Spleen (tissue), 11 donors: ENCODE measurements around the gene DNAJA3. TPM values are rescaled to one million over a fixed set of nuclear protein-coding genes. Genes with fewer than 3 reads are reported as not detected.

ENCODE experiments used
- DNase-seq: peaks from one replicate; pipeline ENCODE4 v3.0.0-alpha.2; 2020
- H3K27ac ChIP-seq, 8 donors: fragments of 200-600 bp; sonication (generic) in 7 of 8; 1 replicate in 4 of 8; 2 replicates in 4 of 8; pipeline versions ENCODE4 v1.5.0 to v1.8.0; 2016 to 2021; ENCODE audit warnings: inconsistent platforms in 4 of 8, mild to moderate bottlenecking in 4 of 8, moderate library complexity in 1 of 8
- H3K27me3 ChIP-seq, 7 donors: fragments of 200-600 bp; sonication (generic) in 6 of 7; replicated peaks in 1 of 7; 1 replicate in 4 of 7; 2 replicates in 3 of 7; pipeline versions ENCODE4 v1.5.0 to v1.8.0; 2016 to 2021; ENCODE audit warnings: inconsistent platforms in 3 of 7, mild to moderate bottlenecking in 1 of 7
- H3K36me3 ChIP-seq, 6 donors: fragments of 200-600 bp; sonication (generic) in 5 of 6; 1 replicate in 4 of 6; 2 replicates in 2 of 6; pipeline versions ENCODE4 v1.5.0 to v1.8.0; 2016 to 2021; ENCODE audit warnings: inconsistent platforms in 2 of 6
- H3K4me1 ChIP-seq, 6 donors: fragments of 200-600 bp; sonication (generic) in 5 of 6; 1 replicate in 3 of 6; 2 replicates in 3 of 6; pipeline versions ENCODE4 v1.5.0 to v1.8.0; 2016 to 2021; ENCODE audit warnings: inconsistent platforms in 3 of 6
- H3K4me3 ChIP-seq, 8 donors: fragments of 200-600 bp; sonication (generic) in 7 of 8; 1 replicate in 4 of 8; 2 replicates in 4 of 8; pipeline versions ENCODE4 v1.5.0 to v1.8.0; 2016 to 2021; ENCODE audit warnings: inconsistent platforms in 4 of 8, mild to moderate bottlenecking in 4 of 8, moderate library complexity in 2 of 8
- H3K9me3 ChIP-seq, 8 donors: fragments of 200-600 bp; sonication (generic) in 7 of 8; 1 replicate in 4 of 8; 2 replicates in 4 of 8; pipeline versions ENCODE4 v1.5.0 to v1.8.0; 2016 to 2021; ENCODE audit warnings: inconsistent platforms in 4 of 8
- POLR2A ChIP-seq, 3 donors: fragments of 450-650 bp; IDR thresholded peaks; one replicate each; pipeline ENCODE4 v1.5.1; 2017; ENCODE audit warnings: antibody characterized with exemption in 3 of 3, mild to moderate bottlenecking in 1 of 3
- POLR2AphosphoS5 ChIP-seq, 3 donors: sonication (generic); formaldehyde crosslinking; IDR thresholded peaks; one replicate each; pipeline ENCODE4 v1.5.1; 2017; ENCODE audit warnings: antibody characterized with exemption in 3 of 3
- WGBS, 5 donors: extraction: QIAGEN DNeasy Blood & Tissue Kit in 3 of 5; methylation state at CpG; one replicate each; pipeline versions ENCODE4 v1.1.5 to v1.1.7; 2013 to 2018; 5-methylcytosine and 5-hydroxymethylcytosine counted together
- intact Hi-C: fragments of 100-400 bp; cut with DNase I; formaldehyde crosslinking; loops from one replicate; pipeline ENCODE4 v1.15.0; 2023; ENCODE audit warnings: low total_unique reads
- polyA plus RNA-seq, 3 donors: library from polyadenylated mRNA; stranded (reverse); fragments of 200-250 nt; gene quantifications; one replicate each; pipeline ENCODE4 v1.2.1, GENCODE V29; 2013
- total RNA-seq, 7 donors: library from RNA; depleted of rRNA in 3 of 7; stranded (reverse); fragments of >200 nt in 3 of 7; fragmentation: NEBNext Ultra II Directional in 4 of 7; extraction: Animal tissue kit (Norgen Biotek cat#: 25700) in 4 of 7; gene quantifications; one replicate each; pipeline versions ENCODE4 v1.1.0 to v1.2.1, GENCODE V29; 2016 to 2021
- TF ChIP-seq, protein P1 (sequence below), 11 experiments: fragments of 200-600 bp in 7 of 11; fragments of 450-650 bp in 4 of 11; sonication (generic) in 4 of 11; IDR thresholded peaks in 8 of 11; conservative IDR thresholded peaks in 3 of 11; 1 replicate in 7 of 11; 2 replicates in 4 of 11; pipeline versions ENCODE4 v1.4.0 to v1.8.0; 2016 to 2021; ENCODE audit warnings: antibody characterized with exemption in 11 of 11, inconsistent platforms in 4 of 11, mild to moderate bottlenecking in 1 of 11
- donor health status: healthy with polysubstance abuse.
- donor health status: DM: no; HTN: no; CAD: no; lungs with moderate emphysema.
- donor health status: DM: no; HTN: no; CAD: no.
- donor health status: Bipolar disorder and iron deficiency.
- donor health status: healthy.
- donor health status: DM: no; HTN: no; CAD: no.
- donor health status: DM: yes; HTN: yes; CAD: no.

The DNAJA3 gene
- total and polyA plus RNA-seq, 10 donors: 16.9 to 47.6 (median 35.3) TPM

DNA sequence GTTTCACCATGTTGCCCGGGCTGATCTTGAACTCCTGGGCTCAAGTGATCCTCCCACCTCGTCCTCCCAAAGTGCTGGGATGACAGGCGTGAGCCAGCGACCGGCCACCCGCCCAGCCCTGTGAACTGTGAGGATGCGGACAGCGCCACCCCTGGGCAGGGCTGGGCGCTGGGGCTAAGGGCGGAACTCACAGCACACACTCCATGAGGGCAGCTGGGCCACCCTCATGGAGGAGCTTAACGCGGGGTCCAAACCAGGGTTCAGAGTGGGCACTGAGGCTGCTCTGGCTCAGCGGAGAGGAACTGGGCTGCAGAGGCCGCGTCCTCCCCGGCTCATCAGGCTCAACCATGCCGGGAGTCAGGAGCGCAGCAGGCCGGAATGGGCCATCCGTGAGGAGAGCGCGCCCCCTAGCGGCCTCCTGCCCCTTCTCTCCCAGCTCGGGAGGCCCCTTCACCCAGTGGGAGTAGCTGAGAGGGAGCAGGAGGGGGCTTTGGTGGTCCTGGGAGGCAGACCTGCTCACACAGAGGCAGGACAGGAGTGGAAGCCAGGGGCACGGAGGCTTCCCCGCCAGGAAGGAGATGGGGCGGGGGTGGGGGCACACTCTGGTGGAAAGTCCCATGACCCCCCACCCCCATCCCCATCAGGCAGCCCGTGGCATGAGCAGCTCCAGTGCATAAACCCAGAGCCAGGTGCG is 23.1 kb upstream of the DNAJA3 start:
- Histone ChIP-seq H3K4me1 (peaks cover 0 to 43% (median 9%) of the 10 kb centered on the region in 6 donors), H3K36me3 (peaks cover 0 to 100% (median 84%) of the 10 kb centered on the region in 6 donors), H3K4me3 (peak overlapping the region in 1 of 8 donors; percentile 5), H3K27ac (peak overlapping the region in 1 of 8 donors; percentile 36), H3K9me3 (no peaks in the 10 kb centered on the region), H3K27me3 (no peaks in the 10 kb centered on the region)
- 31 to 70% (median 43%) methylated on average over 8 to 29 of the region's 29 CpGs for WGBS, 5 donors
- intact Hi-C loops: loop anchor here (5.0 kb wide), 1 partner anchor 45 kb away; no protein-coding TSS in a partner anchor
- peak; percentile 94 for DNase-seq
- TF ChIP-seq POLR2AphosphoS5 (IDR thresholded peaks at IDR 0.05) (peak; percentile 62 to 78 (median 68)), POLR2A (IDR thresholded peaks at IDR 0.05) (no peak)
- TF ChIP-seq, protein P1, sequence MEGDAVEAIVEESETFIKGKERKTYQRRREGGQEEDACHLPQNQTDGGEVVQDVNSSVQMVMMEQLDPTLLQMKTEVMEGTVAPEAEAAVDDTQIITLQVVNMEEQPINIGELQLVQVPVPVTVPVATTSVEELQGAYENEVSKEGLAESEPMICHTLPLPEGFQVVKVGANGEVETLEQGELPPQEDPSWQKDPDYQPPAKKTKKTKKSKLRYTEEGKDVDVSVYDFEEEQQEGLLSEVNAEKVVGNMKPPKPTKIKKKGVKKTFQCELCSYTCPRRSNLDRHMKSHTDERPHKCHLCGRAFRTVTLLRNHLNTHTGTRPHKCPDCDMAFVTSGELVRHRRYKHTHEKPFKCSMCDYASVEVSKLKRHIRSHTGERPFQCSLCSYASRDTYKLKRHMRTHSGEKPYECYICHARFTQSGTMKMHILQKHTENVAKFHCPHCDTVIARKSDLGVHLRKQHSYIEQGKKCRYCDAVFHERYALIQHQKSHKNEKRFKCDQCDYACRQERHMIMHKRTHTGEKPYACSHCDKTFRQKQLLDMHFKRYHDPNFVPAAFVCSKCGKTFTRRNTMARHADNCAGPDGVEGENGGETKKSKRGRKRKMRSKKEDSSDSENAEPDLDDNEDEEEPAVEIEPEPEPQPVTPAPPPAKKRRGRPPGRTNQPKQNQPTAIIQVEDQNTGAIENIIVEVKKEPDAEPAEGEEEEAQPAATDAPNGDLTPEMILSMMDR (IDR thresholded peaks at IDR 0.05 in 8 of 11, conservative IDR thresholded peaks at IDR 0.05 in 3 of 11): peak; percentile 66 to 95 (median 92)

DNA sequence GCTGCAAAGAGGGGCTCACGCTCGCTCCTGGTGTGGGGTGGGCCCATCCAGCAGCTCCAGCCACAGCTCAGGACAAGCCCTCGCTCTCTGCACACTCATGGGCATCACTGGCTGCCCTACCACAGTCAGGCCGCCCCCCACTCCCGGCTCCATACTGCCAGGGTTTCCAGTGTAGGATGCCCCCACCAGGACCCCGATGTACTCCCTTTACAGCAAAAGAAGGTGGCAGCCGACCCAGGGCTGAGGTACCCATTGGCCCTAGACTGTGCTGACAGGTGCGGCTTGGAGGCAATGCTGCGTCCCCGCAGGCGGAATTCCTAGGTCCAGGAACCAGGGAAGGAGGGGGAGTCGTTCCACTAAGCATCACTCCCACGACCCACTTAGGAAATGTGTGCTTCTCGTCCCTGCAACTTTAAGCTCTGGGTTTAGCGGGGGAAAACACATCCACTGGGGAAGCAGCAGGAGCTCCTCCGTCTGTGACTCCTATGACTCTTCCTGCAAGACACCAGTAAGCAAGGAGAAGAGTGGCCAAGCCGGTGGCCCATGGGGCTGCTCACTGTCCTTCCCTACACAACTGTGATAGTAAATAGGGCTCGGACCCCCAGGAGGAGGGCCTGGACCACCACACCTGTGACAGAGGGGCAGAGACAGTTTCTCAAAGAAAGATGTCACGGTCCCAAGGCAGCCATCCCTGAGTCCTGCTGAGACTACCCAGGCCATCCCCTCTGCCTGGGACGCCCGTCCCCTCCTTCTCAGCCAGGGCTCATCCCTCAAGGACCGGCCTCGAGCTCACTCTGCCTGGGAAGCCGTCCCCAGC is 22.3 kb upstream of the DNAJA3 start:
- peaks cover 0 to 100% (median 86%) of the 10 kb centered on the region in 6 donors for H3K36me3 ChIP-seq
- H3K4me3 ChIP-seq: no peak overlapping the region
- DNase-seq: peak; percentile 63
- no peaks in the 10 kb centered on the region for H3K9me3 ChIP-seq
- WGBS, 5 donors: 84 to 90% (median 89%) methylated on average over 10 to 24 of the region's 24 CpGs
- intact Hi-C loops: loop anchor here (5.0 kb wide), 1 partner anchor 46 kb away; no protein-coding TSS in a partner anchor
- H3K27me3 ChIP-seq: no peaks in the 10 kb centered on the region
- H3K4me1 ChIP-seq: peaks cover 0 to 47% (median 11%) of the 10 kb centered on the region in 6 donors
- TF ChIP-seq, protein P1 (IDR thresholded peaks at IDR 0.05 in 8 of 11, conservative IDR thresholded peaks at IDR 0.05 in 3 of 11): no peak
- TF ChIP-seq POLR2A (IDR thresholded peaks at IDR 0.05): no peak
- TF ChIP-seq POLR2AphosphoS5 (IDR thresholded peaks at IDR 0.05): no peak
- no peak overlapping the region for H3K27ac ChIP-seq

DNA sequence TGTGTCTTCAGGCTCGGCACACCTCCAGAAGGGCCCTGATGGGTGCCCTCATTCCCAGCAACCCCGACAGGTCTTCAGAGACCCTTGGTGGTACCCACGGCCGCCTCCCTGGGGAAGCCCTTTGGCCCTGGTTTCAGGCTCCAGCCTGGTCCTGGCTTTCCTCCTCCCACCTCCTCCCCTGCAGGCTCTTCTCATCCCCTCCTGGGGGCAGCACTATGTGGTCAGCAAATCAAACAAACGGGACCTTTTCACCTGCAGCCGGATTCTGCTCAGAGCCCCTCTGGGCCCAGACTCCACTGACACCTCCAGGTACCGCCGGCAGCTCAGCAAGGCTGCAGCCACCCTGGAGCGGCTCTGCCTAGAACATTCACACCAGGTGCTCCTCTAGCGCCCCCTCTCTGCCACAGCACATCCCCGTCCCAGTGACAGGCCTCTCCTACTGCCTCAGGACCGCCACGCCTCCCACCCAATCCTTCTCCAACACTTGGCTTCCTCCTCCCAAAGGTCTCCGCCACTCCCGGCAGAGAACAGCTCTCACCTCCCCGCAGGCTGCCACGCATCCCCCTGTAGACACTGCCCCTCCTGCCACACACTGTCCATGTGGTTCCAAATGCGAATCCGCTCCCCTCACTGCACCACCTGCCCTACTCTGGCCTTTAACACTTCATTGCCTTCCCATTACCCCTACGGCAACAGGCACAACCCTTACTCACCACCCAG is 21.3 kb upstream of the DNAJA3 start:
- H3K9me3 ChIP-seq: no peaks in the 10 kb centered on the region
- DNase-seq: peak; percentile 80
- H3K27me3 ChIP-seq: no peaks in the 10 kb centered on the region
- peaks cover 0 to 51% (median 12%) of the 10 kb centered on the region in 6 donors for H3K4me1 ChIP-seq
- H3K27ac ChIP-seq: no peak overlapping the region
- intact Hi-C loops: loop anchor here (5.0 kb wide), 1 partner anchor 47 kb away; no protein-coding TSS in a partner anchor
- H3K36me3 ChIP-seq: peaks cover 0 to 100% (median 91%) of the 10 kb centered on the region in 6 donors
- TF ChIP-seq, protein P1 (IDR thresholded peaks at IDR 0.05 in 8 of 11, conservative IDR thresholded peaks at IDR 0.05 in 3 of 11): peak in 9 of 11 experiments; percentile 20 to 55 (median 41)
- TF ChIP-seq POLR2A (IDR thresholded peaks at IDR 0.05) (no peak), POLR2AphosphoS5 (IDR thresholded peaks at IDR 0.05) (peak in 1 of 3 donors; percentile 43)
- WGBS, 5 donors: 79 to 84% (median 81%) methylated on average over 19 to 20 of the region's 20 CpGs
- no peak overlapping the region for H3K4me3 ChIP-seq
